ENCODE results near the gene IGF2BP3.
A peak's percentile ranks its signal among the peaks of the same experiment; 100 is the strongest.
"Not testable (repeated sequence)": the region's sequence is repeated elsewhere in the genome, so short reads cannot be mapped to it uniquely, and the experiment has no call there.

IGF2BP3 gene

GRCh38 chr7:23470330-23471105 is at the start of gene IGF2BP3:
TSS of gene IGF2BP3 (minus strand) at chr7:23470491. CDS start at chr7:23470110, 381 bp downstream.
- peak; percentile 89 to 94 for DNase-seq

DNA sequence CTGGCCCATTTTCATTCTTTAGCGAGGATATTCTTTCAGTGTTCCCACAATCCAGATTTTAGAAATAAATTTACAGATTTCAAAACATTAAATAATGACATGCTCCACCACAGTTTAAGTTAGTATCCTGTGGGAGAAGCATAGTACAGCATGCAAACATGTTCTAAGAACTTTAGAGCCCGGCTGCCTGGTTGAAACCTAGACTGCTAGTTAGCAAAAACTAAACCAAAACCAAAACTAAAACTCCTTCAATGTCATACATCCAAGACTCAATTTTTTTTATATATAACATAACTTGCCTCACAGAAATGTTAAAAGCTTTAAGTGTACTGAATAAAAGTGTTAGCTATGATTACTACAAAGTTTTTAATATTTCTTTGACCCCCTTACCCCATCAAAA is 44.5 kb upstream of the IGF2BP3 start:
- no peak for DNase-seq

GRCh38 chr7:23513746-23514145 is 43.5 kb upstream of the IGF2BP3 start:
- DNase-seq = not testable (repeated sequence)

- DNase-seq = no peak
Measured at GRCh38 chr7:23494009-23494408, 23.7 kb upstream of the IGF2BP3 start.

- no peak for DNase-seq
Measured at GRCh38 chr7:23491502-23491901, 21.2 kb upstream of the IGF2BP3 start.

DNA sequence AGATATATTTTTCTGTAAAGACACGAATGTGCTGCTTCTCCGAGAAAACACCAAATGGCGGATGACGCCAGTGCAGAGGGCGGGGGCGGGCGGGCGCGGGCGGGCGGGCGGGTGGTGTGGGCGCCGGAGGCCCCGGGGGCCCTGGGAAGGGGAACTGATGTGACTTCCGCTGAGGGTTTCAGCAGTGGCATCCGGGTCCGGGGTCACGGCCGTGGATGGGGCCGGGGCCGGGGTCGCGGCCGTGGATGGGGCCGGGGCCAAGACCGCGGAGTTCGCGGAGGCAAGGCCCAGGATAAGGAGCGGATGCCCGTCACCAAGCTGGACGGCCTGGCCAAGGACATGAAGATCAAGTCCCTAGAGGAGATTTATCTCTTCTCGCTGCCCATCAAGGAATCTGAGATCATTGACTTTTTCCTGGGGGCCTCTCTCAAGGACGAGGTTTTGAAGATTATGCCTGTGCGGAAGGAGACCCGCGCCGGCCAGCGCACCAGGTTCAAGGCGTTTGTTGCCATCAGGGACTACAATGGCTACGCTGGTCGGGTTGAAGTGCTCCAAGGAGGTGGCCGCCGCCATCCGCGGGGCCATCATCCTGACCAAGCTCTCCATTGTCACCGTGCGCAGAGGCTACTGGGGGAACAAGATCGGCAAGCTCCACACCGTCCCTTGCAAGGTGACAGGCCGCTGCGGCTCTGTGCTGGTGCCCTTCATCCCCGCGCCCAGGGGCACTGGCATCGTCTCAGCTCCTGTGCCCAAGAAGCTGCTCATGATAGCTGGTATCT is 20.3 kb upstream of the IGF2BP3 start:
- no peak for DNase-seq

DNA sequence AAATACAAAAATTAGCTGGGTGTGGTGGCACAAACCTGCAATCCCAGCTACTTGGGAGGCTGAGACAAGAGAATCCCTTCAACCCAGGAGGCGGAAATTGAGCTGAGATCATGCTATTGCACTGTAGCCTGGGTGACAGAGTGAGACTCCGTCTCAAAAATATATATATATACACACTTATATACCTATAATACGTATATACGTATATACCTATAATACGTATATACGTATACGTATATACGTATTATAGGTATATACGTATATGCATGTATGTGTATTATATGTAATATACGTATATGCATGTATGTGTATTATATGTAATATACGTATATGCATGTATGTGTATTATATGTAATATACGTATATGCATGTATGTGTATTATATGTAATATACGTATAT is 18.4 kb upstream of the IGF2BP3 start:
- not testable (repeated sequence) for DNase-seq

GRCh38 chr7:23487670-23488069 is 17.4 kb upstream of the IGF2BP3 start:
- DNase-seq = no peak

DNA sequence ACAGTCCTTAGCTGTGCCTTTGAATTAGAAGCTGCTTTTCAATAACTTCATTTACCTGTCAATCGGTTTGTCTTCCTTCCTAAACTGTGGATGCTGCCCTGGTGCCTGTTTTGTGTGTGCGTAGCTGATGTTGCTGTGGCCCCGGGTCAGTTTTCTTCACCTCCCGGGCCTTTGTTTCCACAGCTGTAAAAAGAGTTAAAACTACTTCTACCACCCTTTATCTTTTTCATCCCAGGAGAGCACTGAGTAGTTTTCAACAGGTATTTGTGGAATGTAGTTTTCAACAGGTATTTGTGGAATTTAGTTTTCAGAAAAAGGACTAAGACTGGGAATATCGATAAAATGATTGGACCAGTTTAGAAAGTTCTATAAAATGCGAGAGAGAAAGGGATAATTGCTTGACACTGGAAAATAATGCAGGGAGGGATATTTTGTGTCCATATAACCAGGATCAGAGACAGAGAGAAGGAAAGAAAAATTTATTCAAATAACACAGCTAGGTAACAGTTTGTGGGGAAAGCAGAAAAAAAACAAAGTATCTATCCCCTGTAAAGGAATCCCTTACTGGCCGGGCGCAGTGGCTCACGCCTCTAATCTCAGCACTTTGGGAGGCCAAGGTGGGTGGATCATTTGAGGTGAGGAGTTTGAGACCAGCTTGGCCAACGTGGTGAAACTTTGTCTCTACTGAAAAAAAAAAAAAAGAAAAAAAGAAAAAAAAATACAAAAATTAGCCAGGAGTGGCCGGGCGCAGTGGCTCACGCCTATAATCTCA is 15.9 kb upstream of the IGF2BP3 start:
- no peak for DNase-seq

GRCh38 chr7:23482686-23483085 is 12.4 kb upstream of the IGF2BP3 start:
- no peak for DNase-seq

GRCh38 chr7:23477962-23478866 is 7.9 kb upstream of the IGF2BP3 start:
- no peak for DNase-seq

DNA sequence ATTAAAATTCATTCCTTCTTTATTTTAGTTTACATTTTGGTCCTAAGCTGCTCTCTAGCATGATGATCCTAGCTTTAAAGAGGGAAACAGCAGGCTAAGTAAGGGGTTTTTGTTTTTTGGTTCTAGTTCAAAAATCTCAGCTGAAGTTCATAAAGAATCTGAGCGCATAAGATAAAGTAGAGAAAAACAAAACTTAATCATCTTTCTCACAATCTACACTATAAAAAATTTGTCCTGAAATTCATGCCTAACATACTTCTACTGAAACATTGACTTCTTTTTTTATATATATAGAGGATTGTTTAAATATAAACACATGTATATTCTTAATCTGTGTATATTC is 6.8 kb upstream of the IGF2BP3 start:
- DNase-seq = no peak

DNA sequence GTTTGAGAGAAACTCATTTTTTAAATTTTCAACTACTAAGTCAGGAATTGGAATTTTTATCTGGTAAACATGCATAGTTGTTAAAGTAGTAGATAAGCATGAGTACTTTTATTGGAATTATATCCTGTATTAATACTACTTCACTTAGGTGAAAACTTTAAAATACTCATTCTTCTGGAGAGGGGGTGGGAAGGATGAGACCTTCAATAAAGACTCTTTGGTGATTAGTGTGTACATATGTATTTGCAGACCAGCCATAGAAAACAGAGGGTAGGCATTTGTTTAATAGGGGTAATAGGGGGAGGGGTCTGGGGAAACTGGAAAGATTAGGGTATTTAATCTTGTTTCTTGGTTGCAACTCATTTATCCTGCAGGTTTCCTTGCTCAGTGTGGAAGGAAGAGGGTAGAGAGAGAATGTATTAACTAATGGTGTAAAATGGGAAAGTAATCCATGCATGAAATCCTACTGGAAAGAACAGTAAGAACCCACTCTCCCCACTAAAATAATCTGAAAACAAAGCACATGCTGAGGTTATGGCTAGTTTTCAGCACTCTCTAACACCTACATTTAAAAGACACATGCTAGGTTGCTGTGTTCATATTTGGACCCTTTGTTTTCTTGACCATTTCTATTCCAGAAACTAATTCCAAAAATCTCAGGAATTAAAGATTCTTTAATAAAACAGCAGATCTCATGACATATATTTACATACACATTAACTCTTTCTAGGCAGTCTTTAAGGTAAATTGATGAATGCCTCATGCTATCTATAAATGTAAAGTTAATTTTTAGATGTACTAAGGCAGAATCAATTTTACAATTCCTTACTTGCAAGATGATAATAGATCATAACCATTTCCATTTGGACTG is 6.2 kb upstream of the IGF2BP3 start:
- no peak for DNase-seq

DNA sequence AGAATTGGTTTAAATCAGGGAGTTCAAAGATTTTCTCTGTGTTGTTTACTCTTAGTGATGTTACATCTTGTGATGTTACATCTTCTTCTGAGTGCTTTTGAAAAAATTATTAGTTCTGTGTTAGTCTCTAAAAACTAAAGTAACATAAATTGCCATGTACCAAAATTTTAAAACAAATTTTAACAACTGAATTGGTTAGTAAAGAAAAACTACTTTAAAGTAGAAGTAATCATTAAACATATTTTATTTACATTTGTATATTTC is 5.2 kb upstream of the IGF2BP3 start:
- DNase-seq = no peak

DNA sequence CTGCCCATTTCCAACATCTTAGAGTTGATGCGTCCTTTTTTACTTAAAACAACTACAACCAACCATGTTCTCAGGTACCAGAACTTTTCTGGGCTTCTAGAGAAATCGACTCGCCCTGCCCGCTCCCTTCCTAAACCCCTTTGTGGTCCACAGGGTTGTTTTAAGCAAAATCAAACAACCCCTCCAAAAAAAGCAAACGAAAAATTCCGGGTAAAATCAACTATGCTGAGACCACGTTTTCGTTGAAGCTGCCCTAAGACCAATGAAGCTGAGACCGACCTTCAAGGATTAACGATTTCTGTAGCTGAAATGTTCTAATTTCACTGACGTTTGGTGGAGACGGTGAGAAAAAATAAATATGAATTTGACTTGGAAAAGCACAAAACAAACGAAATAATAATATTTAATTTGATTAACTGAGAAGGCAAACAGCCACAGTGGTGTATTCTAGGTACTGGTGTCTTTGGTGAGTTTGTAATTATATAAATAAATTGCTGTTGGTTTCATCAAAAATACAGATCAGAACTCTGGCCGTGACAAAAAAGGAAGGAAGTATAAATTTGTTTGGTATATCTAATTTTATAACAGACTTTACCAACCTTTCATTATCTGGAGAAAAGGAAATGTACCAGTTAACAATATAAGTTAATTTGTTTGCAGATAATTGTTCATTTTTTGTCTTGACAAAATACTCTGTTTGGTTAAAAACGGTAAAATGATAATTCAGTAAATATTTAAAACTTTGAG is 4.7 kb upstream of the IGF2BP3 start:
- no peak for DNase-seq

DNA sequence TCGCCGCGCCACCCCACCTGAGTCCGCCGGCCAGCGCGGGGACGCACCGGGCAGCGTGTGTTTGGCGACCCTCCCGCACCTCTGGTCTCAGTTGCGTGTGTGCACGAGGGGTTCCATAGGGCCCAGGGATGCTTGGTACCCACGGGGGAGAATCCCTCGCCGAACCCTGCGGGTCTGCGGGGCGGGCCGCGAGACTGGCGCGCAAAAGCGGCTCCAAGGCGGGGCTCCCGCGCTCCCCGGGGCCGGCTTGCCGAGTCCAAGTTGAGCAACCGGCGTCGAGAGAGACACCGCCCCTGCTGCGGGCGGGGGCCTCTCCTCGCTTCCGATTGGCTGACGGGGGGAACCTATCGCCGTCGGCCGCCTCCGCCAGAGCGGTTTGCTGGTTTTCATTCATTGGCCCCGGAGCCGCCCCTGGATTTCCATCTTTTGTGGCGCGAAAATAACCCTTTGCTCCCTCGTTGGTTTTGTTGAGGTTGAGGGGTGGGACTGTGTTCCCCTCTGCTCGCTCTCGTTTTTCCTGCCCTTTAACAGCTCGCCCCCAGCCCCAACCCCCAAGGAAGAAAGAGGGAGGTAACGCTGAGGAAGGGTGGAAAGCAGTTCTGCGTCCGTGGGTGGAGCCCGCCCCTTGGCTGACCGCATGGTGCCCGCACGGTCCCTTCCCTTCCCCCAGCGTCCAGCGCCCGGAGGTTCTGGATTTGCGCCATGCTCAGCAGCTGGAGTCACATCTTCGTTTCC is 4.0 kb upstream of the IGF2BP3 start:
- DNase-seq = peak; percentile 85 to 95

- DNase-seq = no peak
Measured at GRCh38 chr7:23473844-23474093, 3.5 kb upstream of the IGF2BP3 start.

DNA sequence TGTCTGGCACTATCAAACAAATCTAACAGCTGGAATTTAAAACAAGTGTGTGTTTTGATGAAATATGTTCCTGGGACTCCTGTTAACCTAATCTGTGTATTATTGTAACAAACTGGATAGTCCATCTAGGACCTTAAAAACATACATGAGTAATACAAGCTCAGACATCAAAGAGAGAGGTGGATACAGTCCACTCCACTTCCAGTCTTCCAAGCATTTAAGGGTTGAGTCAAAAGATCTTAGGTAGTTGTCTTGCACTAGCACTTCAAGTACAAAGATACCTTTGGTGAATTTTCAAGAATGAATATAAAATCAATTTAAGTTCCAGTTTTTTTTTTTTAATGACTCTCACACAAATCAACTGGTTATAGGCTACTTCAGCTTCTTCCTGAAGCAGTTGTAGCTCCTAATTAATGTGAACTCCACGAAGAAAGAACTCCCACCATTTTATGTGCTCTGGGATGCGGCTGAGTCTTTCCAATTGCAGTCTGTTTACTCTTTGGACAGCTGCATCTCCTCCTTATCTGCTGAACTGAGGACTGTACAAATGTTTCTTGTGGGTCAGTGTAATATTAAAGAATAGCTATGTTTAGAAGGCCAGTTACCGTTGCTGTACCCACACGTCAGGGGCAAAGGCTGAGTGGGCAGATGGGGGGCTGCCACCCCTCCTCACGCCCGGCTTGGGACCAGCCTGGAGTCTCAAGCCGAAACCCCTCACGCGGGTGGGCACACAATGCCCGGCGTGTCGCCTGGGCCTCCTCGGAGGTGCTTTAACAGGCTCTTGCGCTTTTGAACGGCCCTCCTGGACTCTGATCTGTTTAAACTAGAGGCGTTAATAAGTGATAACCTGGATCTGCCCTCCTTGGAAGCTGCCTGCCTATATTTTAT is 2.9 kb upstream of the IGF2BP3 start:
- DNase-seq = peak in 1 of 2 experiments; percentile 68

GRCh38 chr7:23472556-23472955 is 2.3 kb upstream of the IGF2BP3 start:
- DNase-seq = no peak

DNA sequence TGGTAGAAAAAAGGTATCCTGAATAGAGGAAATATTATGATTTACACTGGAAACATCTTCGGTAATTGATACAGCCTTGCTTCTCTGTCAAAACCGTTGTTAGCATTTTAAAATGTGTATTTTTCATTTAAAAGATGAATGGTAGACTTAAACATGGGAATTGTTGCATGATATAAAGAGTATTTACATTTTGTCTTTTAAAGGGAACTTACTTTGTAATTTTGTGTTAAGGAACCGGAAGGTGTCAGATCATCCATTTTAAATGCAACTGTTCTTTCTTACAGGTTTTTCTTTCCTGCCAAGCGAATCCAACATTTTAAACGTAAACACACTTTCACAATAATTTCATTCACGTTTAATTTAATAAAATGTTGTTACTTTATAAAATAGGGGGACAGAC is 1.8 kb upstream of the IGF2BP3 start:
- DNase-seq = no peak
